ENCODE measurements around the gene ABHD17A.
A peak's percentile ranks its signal among the peaks of the same experiment; 100 is the strongest.

Gene ABHD17A

DNA sequence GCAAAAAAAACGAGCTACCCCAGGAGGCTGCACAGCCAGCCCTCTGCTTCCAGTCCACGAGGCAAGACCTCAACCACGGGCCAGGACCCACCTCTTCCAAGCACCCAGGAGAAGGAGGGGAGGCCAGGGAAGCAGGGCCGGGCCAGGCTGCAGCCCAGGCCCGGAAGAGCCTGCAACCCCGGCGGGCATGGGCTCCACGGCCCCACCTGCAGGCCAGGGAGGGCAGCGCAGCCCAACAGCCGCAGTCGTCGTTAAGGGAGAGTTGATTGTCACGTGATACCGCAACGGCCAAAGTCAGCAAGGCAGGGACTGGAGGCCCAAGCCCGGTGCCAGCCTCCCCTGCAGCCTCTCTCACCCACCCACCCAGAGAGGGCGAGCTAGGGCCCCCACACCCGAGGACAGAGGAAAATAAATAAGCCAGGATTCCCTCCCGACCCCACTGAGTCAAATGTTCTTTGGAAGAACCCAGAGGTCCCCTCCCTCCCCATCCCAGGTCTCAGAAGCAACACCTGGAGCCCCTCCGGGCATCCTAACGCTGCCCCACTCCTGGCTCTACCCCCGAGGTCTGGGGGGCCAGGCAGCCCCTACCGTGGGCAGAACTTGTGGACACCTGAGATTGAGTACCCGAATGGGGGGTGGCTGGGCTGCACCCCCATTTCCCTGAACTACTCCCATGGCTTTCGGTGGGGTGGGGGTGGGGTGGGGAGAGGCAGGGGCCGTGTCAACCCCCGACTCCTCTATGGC, 31.8 kb downstream of the ABHD17A start:
- peak; percentile 76 to 85 for DNase-seq (ENCODE audit: low read depth in 2 of 2)

GRCh38 chr19:1852581-1853128, 32.6 kb downstream of the ABHD17A start:
- DNase-seq (ENCODE audit: low read depth in 2 of 2), result no peak

DNA sequence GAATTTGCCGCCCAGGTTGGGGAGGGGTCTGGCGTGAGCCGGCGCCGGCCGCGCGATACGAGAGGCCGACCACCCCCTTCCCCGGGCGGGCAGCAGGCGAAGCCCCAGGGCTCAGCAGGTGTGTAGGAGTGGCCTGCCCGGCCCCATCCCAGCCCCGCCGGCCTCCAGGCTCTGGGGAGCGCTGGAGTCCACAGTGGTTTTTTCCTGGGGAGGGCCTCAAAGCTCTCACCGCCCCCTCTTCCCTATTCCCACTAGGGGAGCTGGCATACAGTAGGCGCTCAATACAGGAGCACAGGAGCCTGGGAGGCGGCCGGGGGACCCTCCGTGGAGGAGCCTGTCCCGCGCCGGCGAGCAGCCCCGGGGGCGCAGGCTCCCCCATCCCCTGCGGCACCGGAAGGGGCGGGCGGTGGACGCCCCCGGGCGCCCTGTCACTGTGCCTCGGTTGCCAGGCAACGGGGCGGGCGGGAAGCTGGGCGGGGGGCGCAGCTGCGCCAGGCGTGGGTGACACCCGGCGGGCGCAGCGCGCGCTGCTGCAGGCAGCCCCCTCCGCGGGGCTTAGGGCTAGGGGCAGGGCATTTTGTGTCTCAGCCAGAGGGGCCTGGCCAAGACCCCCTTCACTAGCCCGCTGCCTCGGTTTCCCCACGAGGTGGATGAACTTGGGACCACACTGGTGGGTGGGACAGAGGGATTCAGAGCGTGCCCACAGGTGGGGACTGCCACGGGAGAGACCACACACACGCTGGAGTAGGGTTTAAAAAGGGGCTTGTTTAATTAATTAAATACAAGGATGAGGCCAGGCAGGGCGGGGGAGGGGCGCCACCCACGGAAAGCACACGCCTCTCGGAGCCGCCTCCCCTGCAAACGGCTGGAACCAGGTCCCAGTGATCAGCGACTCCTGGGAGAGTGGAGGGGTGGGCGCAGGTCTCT, 33.4 kb downstream of the ABHD17A start:
- no peak for DNase-seq (ENCODE audit: low read depth in 2 of 2)

DNA sequence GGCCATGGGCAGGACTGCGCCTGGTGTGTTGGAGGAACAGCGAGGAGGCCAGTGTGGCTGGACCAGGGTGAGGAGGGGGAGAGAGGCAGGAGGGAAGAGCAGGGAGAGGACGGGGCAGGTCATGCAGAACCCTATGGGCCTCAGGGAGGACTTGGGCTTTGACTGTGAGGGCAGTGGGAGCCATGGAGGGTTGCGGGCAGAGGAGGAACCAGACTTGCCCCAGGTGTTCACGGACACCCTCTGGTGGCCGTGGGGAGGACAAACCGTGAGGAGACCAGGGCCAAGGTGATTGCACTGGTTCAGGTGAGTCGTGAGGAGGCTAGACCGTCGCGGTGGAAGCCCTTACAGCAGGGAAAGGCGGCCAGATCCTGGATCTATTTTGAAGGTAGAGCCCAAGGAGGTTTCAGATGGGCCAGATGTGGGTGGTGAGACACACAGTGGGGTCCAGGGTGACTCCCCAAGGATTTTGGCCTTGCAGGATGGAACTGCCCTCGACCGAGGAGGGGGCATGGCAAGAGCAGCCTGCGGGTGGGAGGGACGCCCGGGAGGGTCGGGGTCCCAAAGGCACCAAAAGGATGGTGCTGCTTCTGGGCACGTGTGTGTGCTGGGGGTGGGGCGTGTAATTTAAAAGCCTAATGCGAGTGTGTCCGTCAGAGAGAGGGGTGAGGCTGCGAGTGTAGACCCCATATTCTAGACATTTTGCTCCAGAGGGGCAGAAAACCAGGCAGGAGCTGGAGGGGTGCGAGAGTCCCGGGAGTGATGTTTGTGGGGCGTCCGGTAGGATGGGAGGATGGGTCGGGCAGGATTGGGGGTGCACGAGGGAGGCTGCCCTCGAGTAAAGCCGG, 34.3 kb downstream of the ABHD17A start:
- no peak for DNase-seq (ENCODE audit: low read depth in 2 of 2)

- no peak for DNase-seq (ENCODE audit: low read depth in 2 of 2)
These were observed 35.4 kb downstream of the ABHD17A start for GRCh38 chr19:1849886-1850398.

- DNase-seq (ENCODE audit: low read depth in 2 of 2), result no peak
These were observed 36.2 kb downstream of the ABHD17A start for GRCh38 chr19:1849132-1849474.

GRCh38 chr19:1848399-1849131, 36.7 kb downstream of the ABHD17A start, which contains the start of gene REXO1:
TSS of gene REXO1 (minus strand) at chr19:1848483. CDS start at chr19:1848358, 125 bp downstream.
- peak; percentile 96 to 97 for DNase-seq (ENCODE audit: low read depth in 2 of 2)

GRCh38 chr19:1847684-1848398, 37.5 kb downstream of the ABHD17A start:
- no peak for DNase-seq (ENCODE audit: low read depth in 2 of 2)

GRCh38 chr19:1847348-1847683, 38.0 kb downstream of the ABHD17A start:
- DNase-seq (ENCODE audit: low read depth in 2 of 2), result no peak

GRCh38 chr19:1846517-1847204, 38.6 kb downstream of the ABHD17A start:
- no peak for DNase-seq (ENCODE audit: low read depth in 2 of 2)

GRCh38 chr19:1845642-1846041, 39.7 kb downstream of the ABHD17A start:
- DNase-seq (ENCODE audit: low read depth in 2 of 2), result no peak

DNA sequence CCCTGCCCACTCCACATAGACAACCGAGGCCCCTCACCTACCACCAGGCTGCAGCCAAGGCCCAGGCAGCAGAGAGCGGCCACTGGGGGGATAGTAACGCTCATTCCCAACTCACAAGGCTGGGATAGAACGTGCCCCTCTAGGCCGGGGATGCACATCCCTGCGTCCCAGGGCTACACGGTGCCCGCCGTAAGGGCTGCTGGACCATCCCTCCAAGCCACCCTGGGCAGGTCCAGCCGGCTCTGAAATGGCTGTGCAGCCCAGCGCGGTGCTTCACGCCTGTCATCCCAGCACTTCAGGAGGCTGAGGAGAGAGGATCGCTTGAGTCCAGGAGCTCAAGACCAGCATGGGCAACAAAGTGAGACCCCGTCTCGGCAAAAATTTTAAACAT, 40.2 kb downstream of the ABHD17A start:
- DNase-seq (ENCODE audit: low read depth in 2 of 2), result no peak

DNA sequence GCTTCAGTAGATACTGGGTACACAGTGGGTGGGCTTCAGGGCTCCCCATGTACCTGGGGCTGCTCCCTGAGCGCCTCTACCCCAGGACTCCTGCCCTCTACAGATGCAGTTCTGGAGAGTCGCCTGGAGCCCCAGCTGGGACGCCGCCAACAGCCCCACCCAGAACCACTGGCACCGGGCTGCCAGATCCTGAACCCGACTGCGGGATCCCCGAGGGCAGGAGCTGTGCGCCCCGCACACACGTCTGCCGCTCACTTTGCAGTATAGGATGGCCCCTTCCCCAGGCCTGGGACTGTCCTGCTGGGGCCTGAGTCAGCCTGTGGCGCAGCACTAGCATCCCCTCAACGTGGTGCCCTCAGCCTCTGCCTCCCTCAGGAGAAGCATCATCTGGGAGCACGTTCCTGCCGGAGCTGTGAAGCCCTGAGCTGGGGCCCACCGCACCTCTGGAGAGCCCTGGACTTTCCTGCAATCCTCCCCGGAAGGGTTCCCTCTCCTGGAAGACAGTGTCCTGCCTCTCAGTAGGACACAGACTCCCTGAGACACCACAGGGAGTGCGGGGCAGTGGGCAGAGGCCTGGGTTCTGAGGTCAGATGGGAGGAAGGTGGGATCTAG, 40.7 kb downstream of the ABHD17A start:
- no peak for DNase-seq (ENCODE audit: low read depth in 2 of 2)

GRCh38 chr19:1843646-1844394, 41.5 kb downstream of the ABHD17A start:
- no peak for DNase-seq (ENCODE audit: low read depth in 2 of 2)

- no peak for DNase-seq (ENCODE audit: low read depth in 2 of 2)
These were observed 42.2 kb downstream of the ABHD17A start for GRCh38 chr19:1843116-1843515.

- DNase-seq (ENCODE audit: low read depth in 2 of 2), result no peak
These were observed 43.9 kb downstream of the ABHD17A start for GRCh38 chr19:1841209-1841924.

DNA sequence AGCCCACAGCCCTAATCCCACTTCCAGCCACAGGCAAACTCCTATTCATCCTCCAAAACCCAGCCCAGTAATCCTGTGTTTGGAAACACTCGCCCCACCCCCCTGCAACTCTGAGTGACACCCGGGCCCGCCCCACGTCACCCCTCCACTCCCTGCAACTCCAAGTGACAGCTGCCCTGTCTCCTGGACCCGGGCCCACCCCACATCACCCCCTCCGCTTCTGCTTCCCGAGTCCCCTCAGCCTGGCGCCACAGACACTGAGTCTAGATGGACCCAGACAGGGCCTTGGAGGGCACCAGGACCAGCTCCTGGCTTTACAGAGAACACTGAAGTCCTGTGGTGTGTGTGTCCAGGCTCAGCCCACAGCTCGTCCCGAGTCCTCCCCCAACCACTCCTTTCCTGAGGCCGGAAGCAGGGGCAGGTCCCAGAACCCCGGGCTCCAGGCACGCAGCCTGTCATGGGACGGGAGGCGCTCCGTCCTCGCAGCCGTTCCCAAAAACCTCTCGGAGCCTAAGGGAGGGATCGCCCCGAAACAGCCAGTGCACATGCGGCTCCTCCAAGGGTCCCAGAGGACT, 44.7 kb downstream of the ABHD17A start:
- DNase-seq (ENCODE audit: low read depth in 2 of 2), result no peak
